ENCODE results near the gene API5.

DNA sequence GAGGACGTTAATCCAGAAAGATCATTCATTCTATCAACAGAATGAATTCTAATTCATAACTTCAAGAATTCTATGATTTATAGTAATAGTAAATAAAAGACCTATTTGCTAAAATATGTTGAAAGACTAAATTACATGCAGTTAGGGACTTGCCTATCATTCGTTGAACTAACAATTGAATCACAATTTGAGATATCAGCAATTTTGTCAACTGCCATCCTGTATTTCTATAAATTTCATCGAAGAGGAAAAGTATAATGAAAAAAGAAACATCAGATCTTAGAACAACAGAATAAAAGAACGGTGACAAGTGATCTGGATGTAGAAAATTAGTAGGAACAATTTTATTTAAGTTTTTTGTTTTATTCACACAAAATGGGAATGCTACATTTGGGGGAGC lies 42.5 kb downstream of the API5 start:
- TF ChIP-seq POLR2A (IDR thresholded peaks at IDR 0.05) (no peak), EP300 (IDR thresholded peaks at IDR 0.05) (no peak)
- TF ChIP-seq, protein P1, sequence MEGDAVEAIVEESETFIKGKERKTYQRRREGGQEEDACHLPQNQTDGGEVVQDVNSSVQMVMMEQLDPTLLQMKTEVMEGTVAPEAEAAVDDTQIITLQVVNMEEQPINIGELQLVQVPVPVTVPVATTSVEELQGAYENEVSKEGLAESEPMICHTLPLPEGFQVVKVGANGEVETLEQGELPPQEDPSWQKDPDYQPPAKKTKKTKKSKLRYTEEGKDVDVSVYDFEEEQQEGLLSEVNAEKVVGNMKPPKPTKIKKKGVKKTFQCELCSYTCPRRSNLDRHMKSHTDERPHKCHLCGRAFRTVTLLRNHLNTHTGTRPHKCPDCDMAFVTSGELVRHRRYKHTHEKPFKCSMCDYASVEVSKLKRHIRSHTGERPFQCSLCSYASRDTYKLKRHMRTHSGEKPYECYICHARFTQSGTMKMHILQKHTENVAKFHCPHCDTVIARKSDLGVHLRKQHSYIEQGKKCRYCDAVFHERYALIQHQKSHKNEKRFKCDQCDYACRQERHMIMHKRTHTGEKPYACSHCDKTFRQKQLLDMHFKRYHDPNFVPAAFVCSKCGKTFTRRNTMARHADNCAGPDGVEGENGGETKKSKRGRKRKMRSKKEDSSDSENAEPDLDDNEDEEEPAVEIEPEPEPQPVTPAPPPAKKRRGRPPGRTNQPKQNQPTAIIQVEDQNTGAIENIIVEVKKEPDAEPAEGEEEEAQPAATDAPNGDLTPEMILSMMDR (IDR thresholded peaks at IDR 0.05): no peak
